Liver (tissue), 3 donors: ENCODE results near the gene C5orf58.

Experiments used
- EGR1 ChIP-seq, 2 donors: IDR thresholded peaks; 2 replicates each; pipeline ENCODE4 v1.6.1; 2016 to 2018; ENCODE audit warnings: antibody characterized with exemption in 2 of 2, low read depth in 2 of 2
- FOXA1 ChIP-seq: IDR thresholded peaks from 2 replicates; pipeline ENCODE4 v1.6.1; 2016; ENCODE audit warnings: antibody characterized with exemption
- GABPA ChIP-seq, 2 donors: IDR thresholded peaks in 1 of 2; conservative IDR thresholded peaks in 1 of 2; 2 replicates each; pipeline ENCODE4 v1.6.1; 2016; ENCODE audit warnings: antibody characterized with exemption in 2 of 2, mild to moderate bottlenecking in 1 of 2, moderate library complexity in 1 of 2
- JUND ChIP-seq, 2 donors: IDR thresholded peaks; 2 replicates each; pipeline ENCODE4 v1.6.1; 2016; ENCODE audit warnings: antibody characterized with exemption in 2 of 2
- SP1 ChIP-seq: IDR thresholded peaks from 2 replicates; pipeline ENCODE4 v1.6.1; 2018; ENCODE audit warnings: antibody characterized with exemption, mild to moderate bottlenecking
- TAF1 ChIP-seq: conservative IDR thresholded peaks from 2 replicates; pipeline ENCODE4 v1.6.1; 2016; ENCODE audit warnings: antibody characterized with exemption, mild to moderate bottlenecking
- TF ChIP-seq, protein P1 (sequence below): fragments of 150-350 bp; IDR thresholded peaks from 2 replicates; pipeline ENCODE4 v1.5.1; 2017; ENCODE audit warnings: improper control_type of control experiment, low read depth, low read length; ENCODE audit not compliant: missing input control
- TF ChIP-seq, protein P2 (sequence below): IDR thresholded peaks from 2 replicates; pipeline ENCODE4 v1.6.1; 2016; ENCODE audit warnings: antibody characterized with exemption, mild to moderate bottlenecking
- TF ChIP-seq, protein P3 (sequence below): IDR thresholded peaks from 2 replicates; pipeline ENCODE4 v1.6.1; 2016; ENCODE audit warnings: antibody characterized with exemption
- donor health status: healthy.
- donor health status: healthy.

DNA sequence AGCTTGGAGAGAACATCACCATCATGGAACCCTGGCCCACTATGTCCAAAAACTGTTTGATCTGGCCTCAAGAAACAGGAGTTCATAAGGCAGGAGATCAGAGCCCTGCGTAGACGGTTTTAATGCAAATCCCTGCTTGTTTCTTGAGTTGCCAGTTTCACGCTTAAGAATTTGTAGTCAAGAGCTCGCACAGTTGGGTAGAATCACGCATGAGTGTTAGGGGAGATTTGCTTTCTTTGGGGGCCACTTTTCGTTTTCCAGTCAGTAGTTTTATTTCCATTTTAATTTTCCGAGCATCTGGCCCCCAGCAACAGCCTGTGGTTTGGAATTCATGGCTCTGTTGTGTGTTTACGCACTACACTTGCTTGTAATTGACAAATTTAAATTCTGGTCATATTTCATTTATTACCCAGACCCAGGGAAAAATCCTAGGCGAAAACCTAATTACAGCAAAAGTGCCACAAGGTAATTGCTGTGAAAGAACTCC, 6.6 kb upstream of the C5orf58 start:
- TF ChIP-seq, protein P1, sequence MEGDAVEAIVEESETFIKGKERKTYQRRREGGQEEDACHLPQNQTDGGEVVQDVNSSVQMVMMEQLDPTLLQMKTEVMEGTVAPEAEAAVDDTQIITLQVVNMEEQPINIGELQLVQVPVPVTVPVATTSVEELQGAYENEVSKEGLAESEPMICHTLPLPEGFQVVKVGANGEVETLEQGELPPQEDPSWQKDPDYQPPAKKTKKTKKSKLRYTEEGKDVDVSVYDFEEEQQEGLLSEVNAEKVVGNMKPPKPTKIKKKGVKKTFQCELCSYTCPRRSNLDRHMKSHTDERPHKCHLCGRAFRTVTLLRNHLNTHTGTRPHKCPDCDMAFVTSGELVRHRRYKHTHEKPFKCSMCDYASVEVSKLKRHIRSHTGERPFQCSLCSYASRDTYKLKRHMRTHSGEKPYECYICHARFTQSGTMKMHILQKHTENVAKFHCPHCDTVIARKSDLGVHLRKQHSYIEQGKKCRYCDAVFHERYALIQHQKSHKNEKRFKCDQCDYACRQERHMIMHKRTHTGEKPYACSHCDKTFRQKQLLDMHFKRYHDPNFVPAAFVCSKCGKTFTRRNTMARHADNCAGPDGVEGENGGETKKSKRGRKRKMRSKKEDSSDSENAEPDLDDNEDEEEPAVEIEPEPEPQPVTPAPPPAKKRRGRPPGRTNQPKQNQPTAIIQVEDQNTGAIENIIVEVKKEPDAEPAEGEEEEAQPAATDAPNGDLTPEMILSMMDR, result no peak
- TF ChIP-seq GABPA (IDR thresholded peaks at IDR 0.05 in 1 of 2, conservative IDR thresholded peaks at IDR 0.05 in 1 of 2), result no peak
- TF ChIP-seq JUND (IDR thresholded peaks at IDR 0.05), result no peak
- TF ChIP-seq SP1, result no peak
- TF ChIP-seq, protein P2, sequence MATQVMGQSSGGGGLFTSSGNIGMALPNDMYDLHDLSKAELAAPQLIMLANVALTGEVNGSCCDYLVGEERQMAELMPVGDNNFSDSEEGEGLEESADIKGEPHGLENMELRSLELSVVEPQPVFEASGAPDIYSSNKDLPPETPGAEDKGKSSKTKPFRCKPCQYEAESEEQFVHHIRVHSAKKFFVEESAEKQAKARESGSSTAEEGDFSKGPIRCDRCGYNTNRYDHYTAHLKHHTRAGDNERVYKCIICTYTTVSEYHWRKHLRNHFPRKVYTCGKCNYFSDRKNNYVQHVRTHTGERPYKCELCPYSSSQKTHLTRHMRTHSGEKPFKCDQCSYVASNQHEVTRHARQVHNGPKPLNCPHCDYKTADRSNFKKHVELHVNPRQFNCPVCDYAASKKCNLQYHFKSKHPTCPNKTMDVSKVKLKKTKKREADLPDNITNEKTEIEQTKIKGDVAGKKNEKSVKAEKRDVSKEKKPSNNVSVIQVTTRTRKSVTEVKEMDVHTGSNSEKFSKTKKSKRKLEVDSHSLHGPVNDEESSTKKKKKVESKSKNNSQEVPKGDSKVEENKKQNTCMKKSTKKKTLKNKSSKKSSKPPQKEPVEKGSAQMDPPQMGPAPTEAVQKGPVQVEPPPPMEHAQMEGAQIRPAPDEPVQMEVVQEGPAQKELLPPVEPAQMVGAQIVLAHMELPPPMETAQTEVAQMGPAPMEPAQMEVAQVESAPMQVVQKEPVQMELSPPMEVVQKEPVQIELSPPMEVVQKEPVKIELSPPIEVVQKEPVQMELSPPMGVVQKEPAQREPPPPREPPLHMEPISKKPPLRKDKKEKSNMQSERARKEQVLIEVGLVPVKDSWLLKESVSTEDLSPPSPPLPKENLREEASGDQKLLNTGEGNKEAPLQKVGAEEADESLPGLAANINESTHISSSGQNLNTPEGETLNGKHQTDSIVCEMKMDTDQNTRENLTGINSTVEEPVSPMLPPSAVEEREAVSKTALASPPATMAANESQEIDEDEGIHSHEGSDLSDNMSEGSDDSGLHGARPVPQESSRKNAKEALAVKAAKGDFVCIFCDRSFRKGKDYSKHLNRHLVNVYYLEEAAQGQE, result no peak
- no peak for TF ChIP-seq FOXA1
- TF ChIP-seq, protein P3, sequence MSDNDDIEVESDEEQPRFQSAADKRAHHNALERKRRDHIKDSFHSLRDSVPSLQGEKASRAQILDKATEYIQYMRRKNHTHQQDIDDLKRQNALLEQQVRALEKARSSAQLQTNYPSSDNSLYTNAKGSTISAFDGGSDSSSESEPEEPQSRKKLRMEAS, result no peak
- TF ChIP-seq EGR1 (IDR thresholded peaks at IDR 0.05; ENCODE audit: low read depth in 2 of 2), result no peak
- TF ChIP-seq TAF1, result no peak
